Activated CD4-positive, CD25-positive, alpha-beta regulatory T cell treated with anti-CD3 and anti-CD28 coated beads, Interleukin-2, amount 50 U/mL, for 24 hours (primary cell): ENCODE data around the gene TMEM198.
A peak's percentile ranks its signal among the peaks of the same experiment; 100 is the strongest.

ENCODE experiments used
- ATAC-seq, 2 donors: fragments of 150-1000 bp; cut with Tn5 transposase; one replicate each; pipeline ENCODE4 v1.10.0; 2021; ENCODE audit warnings: mild to moderate bottlenecking in 1 of 2, moderate library complexity in 1 of 2

The TMEM198 gene

DNA sequence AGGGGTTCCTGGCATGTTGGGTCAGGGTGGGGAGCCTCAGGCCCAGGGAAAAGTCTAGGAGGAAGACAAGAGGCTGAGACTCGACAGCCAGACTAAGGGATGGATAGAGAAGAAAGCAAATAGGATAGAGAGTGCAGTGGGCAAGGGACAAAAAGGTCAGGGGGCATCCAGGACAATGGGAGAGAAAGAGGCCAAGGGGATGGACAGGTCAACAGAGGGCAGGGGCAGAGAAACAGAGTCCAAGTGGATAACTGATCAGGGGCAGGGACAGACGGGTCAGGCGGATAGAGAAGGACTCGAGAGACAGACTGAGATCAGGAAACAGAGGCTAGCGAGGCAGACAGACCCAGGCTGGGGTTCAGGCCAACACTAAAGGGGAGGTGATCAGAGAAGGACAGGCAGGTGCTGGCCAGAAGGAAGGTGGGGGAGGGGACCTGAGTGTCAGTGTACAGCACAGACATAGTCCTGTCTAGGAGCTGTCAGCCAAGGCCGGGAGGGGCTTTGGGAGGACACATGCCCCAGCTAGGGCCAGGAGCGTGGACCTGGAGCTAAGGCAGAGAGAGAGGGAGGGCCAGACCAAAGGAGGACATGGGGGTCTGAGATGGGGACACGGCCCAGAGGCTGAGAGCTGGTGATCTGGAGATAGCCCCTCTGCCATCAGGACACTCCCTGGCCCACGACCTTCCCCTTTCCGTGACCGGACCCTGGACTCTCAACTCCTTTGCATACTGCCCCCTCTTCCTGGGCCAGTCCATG is 17.3 kb upstream of the TMEM198 start:
- no peak for ATAC-seq

DNA sequence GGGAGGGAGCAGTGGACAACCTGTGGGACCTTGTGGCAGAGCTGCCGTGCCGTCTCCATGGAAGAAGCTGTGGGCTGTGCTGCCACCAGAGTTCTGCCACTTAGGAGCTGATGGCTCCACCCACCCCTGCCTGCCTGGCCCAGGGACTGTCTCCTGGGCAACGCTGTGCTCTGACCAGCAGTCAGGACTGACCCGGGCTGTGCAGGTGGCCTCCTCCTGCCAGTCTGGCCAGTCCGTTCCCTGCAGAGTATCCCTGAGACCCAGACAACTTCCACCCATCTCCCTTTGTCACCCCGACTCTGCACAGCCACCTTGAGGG is 16.8 kb upstream of the TMEM198 start:
- no peak for ATAC-seq

DNA sequence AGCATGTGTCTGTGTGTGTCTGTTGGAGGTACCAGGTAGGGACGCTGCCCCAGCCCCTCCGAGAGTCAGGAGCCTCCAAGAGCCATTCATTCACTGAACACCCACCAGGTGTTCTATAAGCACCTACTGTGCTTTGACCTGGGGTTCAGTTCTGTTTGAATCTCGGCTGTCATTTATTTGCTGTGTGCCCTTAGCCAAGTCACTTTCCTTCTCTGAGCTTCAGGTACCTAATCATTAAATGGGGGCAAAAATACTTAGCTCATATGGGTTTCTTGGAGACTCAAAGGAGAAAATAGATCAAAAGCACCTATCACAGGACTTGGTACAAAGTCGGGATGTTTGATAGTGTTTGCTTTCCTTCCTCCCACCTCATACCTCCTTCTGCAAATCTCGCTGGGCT is 16.4 kb upstream of the TMEM198 start:
- ATAC-seq, result no peak

- peak; percentile 88 to 90 for ATAC-seq
These were observed 13.5 kb upstream of the TMEM198 start for GRCh38 chr2:219530048-219530963.

- no peak for ATAC-seq
These were observed 12.0 kb upstream of the TMEM198 start for GRCh38 chr2:219531639-219532377.

DNA sequence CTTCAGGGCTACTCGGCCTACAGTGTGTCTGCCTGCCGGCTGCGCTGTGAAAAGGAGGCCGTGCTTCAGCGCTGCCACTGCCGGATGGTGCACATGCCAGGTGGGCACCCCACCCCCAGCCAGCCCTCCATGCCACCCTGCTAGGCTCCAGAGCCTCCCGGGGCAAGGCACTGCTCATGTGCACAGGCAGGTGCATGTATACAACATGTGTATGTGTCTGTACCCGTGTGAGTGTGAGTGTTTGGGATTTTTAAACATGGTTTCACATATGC is 11.5 kb upstream of the TMEM198 start:
- no peak for ATAC-seq

DNA sequence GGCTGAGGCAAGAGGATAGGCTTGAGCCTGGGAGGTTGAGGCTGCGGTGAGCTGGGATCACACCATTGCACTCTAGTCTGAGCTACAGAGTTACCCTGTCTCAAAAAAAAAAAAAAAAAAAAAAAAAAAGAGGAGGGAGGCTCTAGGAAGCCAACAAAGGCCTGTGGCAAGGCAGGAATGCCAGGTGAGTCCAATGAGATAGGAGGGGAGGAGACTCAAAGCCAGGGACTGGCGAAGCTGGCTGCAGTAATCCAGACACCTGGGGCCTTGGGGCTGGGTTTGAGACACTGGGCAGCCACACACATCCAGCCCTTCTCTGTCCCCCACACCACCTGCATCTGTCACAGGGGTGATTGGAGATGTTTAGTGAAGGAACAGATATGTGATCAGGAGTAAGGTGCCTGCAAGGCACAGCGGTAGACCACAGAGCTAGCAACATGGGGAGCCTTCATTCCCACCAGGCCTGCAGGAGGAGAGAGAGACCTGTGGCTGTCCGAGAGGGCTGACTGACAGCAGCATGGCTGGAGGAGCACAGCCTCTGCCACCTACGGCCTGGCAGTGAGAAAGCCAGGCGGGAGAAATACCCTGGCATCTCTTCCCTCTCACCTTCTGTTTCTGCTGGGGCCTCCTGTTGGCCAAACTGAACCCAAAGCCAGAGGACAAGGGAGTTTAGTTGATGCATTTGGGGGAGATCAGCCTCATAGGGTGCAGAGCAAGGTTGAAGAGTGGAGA is 9.7 kb upstream of the TMEM198 start:
- no peak for ATAC-seq

- no peak for ATAC-seq
These were observed 7.4 kb upstream of the TMEM198 start for GRCh38 chr2:219536425-219536824.

DNA sequence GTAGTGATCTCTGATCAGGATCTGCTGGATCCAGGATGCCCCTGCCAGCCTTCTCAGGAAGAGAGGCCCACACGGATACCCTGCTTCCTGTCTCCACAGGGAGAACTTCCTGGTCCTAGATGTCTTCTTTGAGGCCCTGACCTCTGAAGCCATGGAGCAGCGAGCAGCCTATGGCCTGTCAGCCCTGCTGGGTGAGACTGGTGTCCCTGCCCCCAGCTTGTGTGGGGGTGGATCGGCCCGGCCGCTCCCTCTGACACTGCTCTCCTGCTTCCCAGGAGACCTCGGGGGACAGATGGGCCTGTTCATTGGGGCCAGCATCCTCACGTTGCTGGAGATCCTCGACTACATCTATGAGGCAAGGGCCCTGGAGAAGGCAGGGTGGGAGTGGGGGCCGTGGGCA is 6.9 kb upstream of the TMEM198 start:
- ATAC-seq, result no peak

- no peak for ATAC-seq
These were observed 6.0 kb upstream of the TMEM198 start for GRCh38 chr2:219537657-219538488.

DNA sequence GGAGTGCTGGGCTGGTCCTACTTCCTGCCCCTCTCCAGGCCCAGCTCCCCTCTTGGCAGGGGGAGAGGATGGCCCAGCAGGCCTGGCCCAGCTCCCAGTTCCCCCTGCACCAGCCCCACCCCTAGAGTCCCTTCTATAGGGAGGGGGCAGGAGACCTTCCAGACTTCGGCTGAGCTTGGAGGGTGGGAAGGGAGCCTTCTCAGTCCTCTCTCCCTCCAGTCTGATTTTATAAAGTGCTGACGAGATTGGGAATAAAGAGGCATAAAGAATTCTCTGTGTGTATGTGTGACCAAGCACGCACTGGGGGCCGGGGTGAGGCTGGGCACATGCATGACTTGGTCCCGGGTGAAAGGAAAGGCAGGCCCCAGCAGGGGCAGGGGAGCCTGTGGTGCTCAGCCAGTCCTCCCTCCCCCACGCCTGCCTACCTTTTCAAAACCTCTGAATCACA is 5.3 kb upstream of the TMEM198 start:
- no peak for ATAC-seq

GRCh38 chr2:219538956-219539788 is 4.7 kb upstream of the TMEM198 start:
- ATAC-seq, result no peak

DNA sequence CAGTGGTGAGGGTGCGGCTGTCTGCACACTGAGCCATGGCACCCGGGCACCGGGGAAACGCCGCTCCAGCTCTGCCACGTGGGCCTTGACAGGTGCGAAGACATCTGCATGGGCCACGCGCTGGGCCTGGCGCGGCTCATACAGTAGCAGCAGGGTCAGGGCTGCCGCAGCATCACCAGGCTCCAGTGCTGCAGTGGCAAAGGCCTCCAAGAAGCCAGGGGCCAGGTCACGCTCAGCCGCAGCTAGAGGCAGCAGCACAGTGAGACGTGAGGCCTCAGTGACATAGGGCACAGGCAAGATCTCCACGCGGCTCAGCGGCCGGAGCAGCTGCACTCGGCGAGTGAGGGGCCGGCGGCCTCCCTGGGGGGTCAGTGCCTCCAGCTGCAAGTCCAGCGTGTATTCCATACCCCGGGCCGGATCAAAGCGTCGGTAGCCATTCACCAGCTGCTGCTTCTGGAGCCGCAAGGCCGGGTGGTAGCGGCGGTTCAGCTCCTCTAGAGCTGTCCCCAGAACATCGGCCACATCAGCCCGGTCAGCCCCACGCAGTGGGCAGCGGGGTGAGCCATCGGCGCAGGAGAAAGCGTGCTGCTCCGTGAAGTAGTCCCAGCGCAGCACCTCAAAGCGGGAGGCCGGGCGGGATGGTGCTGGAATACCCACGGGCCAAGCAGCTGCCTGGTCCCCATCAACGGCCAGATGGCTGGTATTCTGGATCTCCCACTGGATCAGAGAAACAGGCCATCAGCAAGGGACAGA is 3.7 kb upstream of the TMEM198 start:
- no peak for ATAC-seq

- no peak for ATAC-seq
These were observed 2.9 kb upstream of the TMEM198 start for GRCh38 chr2:219540784-219541504.

- peak; percentile 50 to 51 for ATAC-seq
These were observed 2.1 kb upstream of the TMEM198 start for GRCh38 chr2:219541611-219542180.

GRCh38 chr2:219542931-219543595 is 765 bp upstream of the TMEM198 start:
- ATAC-seq, result peak; percentile 40 to 51

DNA sequence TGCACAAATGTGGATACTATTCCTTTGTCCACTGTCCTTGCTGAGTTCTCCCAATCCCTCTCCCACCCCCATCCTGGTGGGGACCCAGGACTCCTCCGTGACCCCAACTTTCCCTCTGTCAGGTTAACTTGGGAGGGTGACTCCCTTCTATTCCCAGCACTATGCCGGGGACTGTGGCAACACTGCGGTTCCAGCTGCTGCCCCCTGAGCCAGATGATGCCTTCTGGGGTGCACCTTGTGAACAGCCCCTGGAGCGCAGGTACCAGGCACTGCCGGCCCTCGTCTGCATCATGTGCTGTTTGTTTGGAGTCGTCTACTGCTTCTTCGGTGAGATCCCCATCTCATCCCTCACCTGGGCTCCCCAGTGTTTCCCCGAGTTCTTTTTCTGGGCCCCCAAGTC is 739 bp downstream of the TMEM198 start:
- ATAC-seq, result no peak

DNA sequence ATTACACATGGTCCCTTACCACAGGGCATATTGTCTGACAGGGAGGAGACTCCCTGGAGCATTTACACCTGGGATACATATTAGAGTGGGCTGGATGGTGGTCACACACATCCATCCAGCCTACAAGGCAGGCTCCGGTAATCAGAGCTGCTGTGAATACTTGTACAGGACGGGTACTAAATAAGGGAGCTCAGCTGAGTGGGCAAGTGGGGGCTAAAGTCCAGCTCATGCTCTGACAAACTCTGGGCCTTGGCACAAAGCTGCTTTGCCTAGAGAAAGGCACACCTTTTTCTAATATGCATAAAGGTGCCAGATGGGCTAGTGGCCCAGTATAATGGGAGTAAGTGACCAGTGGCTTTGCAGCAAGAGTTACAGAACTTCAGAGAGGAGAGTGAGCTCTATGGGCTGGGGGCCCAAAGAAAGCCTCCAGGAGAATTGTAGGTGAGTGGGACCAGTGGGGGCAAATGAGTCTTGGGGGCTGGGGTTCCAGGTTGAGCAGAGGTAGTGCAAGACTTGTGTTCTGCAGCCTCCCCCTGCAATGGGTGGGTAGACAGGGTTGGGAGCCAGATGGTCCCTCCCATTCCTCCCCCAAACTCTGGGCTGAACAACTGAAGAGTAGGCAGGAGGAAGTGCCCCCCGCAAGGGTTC is 1.6 kb downstream of the TMEM198 start:
- no peak for ATAC-seq
